HG02571 (cell line): ENCODE measurements around the gene FAM174C.
"Not testable (repeated sequence)": the region's sequence is repeated elsewhere in the genome, so short reads cannot be mapped to it uniquely, and the experiment has no call there.

Experiments
- ATAC-seq: cut with Tn5 transposase; IDR thresholded peaks from one replicate; pipeline ENCODE4 v1.9.1; 2021; ENCODE audit warnings: mild to moderate bottlenecking, moderate library complexity; ENCODE audit not compliant: unreplicated experiment

The FAM174C gene

GRCh38 chr19:1317274-1318003, 42.1 kb downstream of the FAM174C start:
- ATAC-seq: no peak

DNA sequence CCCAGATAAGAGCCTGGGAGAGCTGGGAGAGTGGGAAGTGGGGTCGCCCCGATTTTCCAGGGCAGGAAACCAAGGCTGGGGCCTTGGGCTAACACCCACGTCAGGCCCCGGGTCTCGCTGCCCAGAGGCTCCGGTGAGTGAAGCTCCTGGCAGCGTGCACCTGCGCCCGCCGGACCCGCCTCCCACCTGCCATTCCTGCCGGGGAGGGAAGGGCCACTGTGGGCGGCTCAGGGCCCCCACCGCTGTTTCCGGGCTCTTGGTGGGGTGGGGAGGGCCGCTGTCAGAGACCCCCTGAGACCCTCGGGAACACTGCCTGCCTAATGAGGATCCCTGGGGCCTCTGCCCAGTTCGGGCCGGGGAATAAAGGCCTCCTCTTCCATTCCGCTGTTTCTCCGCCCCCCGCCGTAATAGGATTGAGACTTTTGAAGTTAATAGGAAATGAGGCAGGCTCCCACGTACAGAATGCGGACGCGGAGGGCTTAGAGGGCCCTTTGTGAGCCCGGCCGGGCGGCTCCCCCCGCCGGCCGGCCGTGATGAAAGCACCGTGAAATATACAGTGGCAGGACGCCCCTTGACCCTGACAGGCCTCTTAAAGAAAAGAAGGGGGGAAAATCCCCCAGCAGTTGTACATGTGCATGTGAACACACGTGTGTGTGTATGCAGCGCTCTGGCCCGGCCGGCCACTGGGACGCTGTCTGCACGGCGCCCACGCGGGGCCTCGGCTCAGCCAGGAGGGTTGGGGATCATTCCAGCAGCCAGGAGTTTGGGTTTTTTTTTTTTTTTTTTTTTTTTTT, 43.5 kb downstream of the FAM174C start:
- ATAC-seq: no peak

GRCh38 chr19:1320282-1320650, 44.9 kb downstream of the FAM174C start:
- ATAC-seq: not testable (repeated sequence)

DNA sequence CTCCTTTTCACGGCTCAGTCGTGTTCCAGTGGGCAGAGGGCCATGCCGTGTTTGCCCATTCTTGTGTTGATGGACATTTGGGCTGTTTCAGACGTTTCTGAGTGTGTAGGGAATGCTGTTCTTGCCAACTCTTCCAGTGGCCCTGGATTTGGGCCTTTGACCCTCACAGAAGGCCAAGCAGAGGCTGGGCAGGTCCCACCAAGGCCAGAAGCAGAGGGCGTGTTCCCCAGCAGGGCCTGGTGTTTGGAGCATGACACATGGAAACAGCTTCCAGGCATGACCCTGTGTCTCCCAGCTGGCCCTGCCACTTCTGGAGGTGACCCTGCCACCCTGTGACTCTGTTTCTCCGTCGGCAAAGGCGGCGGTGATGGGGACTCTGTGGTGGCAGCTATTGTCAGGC, 46.2 kb downstream of the FAM174C start:
- ATAC-seq: no peak

DNA sequence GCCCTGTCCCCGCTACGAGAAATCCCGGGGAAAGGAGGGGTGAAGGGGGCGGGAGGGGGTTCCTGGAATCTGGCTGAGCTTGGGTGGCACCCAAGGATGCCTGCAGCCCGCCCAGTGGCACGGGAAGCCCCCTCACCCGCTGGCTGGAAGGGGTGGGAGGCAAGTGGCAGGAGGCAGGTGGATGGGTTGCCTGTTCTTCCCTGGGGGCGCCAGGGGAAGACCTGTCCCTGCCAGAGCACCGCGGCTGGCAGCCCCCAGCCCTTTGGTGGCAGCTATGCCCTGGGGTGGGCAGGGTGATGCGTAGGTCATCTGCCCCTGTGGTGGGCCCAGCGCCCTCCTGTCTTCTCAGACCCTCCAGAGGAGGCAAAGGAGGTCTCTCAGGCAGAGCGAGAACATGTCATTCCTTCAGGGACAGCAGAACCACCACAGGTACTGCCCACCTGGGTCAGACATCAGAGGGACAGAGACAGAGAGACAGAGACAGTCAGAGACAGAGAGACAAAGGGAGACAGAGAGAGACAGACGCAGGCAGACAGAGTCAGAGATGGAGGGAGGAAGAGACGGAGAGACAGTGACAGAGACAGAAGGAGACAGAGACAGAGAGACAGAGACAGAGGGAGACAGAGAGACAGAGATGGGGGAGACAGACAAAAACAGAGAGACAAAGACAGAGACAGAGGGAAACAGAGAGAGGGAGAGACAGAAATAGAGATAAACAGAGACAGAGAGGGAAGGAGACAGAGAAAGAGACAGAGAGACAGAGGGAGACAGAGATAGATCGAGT, 47.1 kb downstream of the FAM174C start:
- no peak for ATAC-seq

DNA sequence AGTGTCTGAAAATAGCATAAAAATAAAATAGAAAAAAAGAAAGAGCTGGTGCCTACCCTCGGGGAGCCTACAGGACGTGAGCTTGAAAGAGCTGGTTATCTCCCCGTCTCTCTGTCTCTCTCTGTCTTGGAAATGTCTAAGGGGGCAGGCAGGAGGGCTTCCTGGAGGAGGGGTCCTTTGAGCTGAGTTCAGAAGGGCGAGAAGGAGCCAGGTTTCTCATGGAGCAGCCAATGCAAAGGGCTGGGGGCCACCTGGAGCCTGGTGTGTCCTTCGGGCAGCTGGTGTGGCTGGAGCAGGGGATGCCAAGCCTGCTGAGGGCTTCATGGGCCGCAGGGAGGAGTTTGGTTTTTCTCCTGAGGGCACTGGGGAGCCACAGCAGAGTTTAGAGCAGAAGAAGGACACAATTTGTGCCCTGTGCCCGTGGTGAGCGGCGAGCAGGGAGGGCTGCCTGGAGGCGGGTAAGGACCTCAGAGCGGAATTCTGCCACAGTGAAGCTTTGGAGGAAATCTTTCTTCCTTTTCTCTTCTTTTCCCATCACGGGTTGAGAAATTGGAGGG, 49.0 kb downstream of the FAM174C start:
- no peak for ATAC-seq

DNA sequence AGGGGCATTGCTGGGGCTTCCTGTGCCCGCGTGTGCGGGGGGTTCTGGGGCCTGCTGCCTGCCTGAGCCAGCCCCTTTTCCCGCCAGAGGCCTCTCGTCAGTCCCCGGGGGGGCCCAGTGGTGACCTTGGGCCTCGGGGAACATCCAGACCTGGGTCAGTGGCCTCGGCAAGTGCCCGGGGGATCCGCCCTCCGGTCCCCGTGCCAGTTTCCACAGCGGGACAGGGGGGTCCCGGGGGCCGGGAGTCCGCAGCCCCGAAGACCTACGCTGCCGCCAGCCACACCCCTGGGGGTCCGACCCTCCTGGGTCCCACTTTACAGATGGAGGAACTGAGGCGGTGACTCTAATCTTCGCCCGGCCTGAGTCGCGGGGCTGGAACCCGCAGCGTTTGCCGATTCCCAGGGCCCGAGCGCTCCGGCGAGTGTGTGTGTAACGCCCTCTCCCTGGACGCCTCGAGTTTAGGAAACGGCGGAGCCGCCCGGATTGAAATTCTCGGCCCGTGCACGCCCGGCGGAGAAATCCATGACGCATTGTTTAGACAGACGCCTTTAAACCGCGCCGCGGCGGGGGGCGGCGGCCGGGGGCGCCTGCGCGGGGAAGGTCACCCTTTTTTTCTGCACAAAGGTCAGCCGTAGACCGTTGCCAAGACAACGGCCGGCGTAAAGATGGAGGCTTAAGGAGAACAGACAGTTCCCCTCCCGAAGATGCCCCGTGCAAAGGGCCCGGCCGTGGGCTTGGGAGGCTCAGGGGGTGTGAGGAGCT, 49.7 kb downstream of the FAM174C start:
- no peak for ATAC-seq

DNA sequence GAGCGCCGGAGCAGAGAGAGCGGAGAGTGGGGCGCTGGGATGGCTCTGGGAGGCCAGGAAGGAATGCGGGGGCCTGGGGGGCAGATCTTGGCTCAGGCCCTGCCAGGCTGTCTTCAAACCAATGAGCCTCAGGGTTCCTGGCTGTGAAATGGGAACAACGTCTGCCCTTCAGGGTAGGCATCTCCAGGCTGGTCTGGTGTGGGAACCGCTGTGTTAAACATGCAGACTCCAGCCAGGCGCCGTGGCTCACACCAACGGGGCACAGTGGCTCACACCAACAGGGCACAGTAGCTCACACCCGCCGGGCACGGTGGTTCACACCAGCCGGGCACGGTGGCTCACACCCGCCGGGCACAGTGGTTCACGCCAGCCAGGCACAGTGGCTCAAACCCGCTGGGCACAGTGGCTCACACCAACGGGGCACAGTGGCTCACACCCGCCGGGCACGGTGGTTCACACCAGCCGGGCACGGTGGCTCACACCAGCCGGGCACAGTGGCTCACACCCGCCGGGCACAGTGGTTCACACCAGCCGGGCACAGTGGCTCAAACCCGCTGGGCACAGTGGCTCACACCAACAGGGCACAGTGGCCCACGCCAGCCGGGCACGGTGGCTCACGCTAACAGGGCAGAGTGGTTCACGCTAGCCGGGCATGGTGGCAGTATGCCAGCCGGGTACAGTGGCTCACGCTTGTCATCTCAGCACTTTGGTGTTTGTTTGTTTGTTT, 50.4 kb downstream of the FAM174C start:
- ATAC-seq: no peak

DNA sequence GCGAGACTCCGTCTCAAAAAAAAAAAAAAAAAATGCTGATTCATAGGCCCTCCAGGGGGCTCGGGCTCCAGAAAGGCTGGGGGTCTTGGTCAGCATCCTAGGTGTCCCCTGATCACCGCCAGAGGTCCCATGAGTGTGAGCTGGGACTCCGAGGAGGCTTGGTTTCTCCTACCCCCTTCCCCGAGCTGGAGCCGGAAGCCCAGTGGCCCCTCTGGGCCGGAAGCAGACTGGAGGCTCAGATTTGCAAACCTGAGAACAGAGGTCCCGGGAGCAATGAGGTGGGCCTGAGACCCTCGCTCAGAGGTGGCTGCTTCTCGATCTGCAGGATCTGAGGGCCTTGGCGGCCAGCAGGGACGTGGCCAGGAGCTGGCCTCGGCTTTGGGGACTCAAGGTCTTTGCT, 51.8 kb downstream of the FAM174C start:
- ATAC-seq: no peak
